CD4-positive, alpha-beta T cell (primary cell): Measurements from ENCODE around the gene RAD51B. TPM values are rescaled to one million over a fixed set of nuclear protein-coding genes. Genes with fewer than 3 reads are reported as not detected.

ENCODE experiments used
- ATAC-seq: fragments of 200-7000 bp; cut with Tn5 transposase; one replicate; pipeline ENCODE4 v1.10.0; 2022; ENCODE audit warnings: mild to moderate bottlenecking; ENCODE audit not compliant: poor library complexity
- CTCF ChIA-PET: fragments of 350-600 bp; sonication (Branson Sonifier 250); formaldehyde crosslinking; loops from one replicate; lab custom pipeline; 2021; ENCODE audit warnings: antibody characterized with exemption, inconsistent platforms; lab: Charles Lee
- POLR2A ChIA-PET: fragments of 350-600 bp; sonication (Branson Sonifier 250); formaldehyde crosslinking; loops from one replicate; lab custom pipeline; 2021; ENCODE audit warnings: antibody characterized with exemption, inconsistent platforms; lab: Charles Lee
- DNase-seq, 14 experiments: peaks; one replicate each; pipeline ENCODE4 v3.0.0-alpha.2; 2013 to 2020; ENCODE audit warnings: mixed read lengths in 2 of 14
- H3K27ac ChIP-seq, 2 donors: one replicate each; pipeline versions ENCODE4 v1.5.1 to v1.7.0; 2013; ENCODE audit warnings: low read length in 2 of 2, low read depth in 1 of 2, mild to moderate bottlenecking in 1 of 2
- H3K27me3 ChIP-seq, 2 experiments: 1 replicate in 1 of 2; 2 replicates in 1 of 2; pipeline versions ENCODE4 v1.6.1 to v1.7.0; 2013; ENCODE audit warnings: low read length in 2 of 2, control low read depth in 1 of 2, mild to moderate bottlenecking in 1 of 2, moderate library complexity in 1 of 2; ENCODE audit not compliant: insufficient read depth in 2 of 2, control insufficient read depth in 1 of 2
- H3K36me3 ChIP-seq: one replicate; pipeline ENCODE4 v1.6.1; 2013; ENCODE audit warnings: low read length, control low read depth; ENCODE audit not compliant: insufficient read depth
- H3K4me1 ChIP-seq: one replicate; pipeline ENCODE4 v1.6.1; 2013; ENCODE audit warnings: low read length, control low read depth; ENCODE audit not compliant: insufficient read depth
- H3K4me3 ChIP-seq: one replicate; pipeline ENCODE4 v1.5.1; 2013; ENCODE audit warnings: mild to moderate bottlenecking, low read length, moderate library complexity
- H3K9me3 ChIP-seq, 2 experiments: 1 replicate in 1 of 2; 2 replicates in 1 of 2; pipeline versions ENCODE4 v1.6.1 to v1.7.0; 2013; ENCODE audit warnings: low read length in 2 of 2, mild to moderate bottlenecking in 2 of 2, control low read depth in 1 of 2, moderate library complexity in 1 of 2; ENCODE audit not compliant: control insufficient read depth in 1 of 2, insufficient read depth in 1 of 2
- H3K27ac Mint-ChIP-seq: one replicate; pipeline ENCODE4 v1.8.0; 2020; ENCODE audit warnings: mixed read lengths
- H3K27me3 Mint-ChIP-seq: one replicate; pipeline ENCODE4 v1.8.0; 2021; ENCODE audit warnings: mixed read lengths
- H3K36me3 Mint-ChIP-seq: one replicate; pipeline ENCODE4 v1.8.0; 2021; ENCODE audit warnings: low read depth, mixed read lengths
- H3K4me1 Mint-ChIP-seq: one replicate; pipeline ENCODE4 v1.8.0; 2021; ENCODE audit warnings: low read depth, mixed read lengths
- H3K4me3 Mint-ChIP-seq: one replicate; pipeline ENCODE4 v1.8.0; 2020; ENCODE audit warnings: mild to moderate bottlenecking, mixed read lengths
- H3K9me3 Mint-ChIP-seq: one replicate; pipeline ENCODE4 v1.8.0; 2020; ENCODE audit warnings: mixed read lengths
- CTCF ChIP-seq: fragments of 200-600 bp; IDR thresholded peaks from one replicate; pipeline ENCODE4 v1.8.0; 2022; ENCODE audit warnings: antibody characterized with exemption, mild to moderate bottlenecking
- intact Hi-C, 2 experiments: fragments of 100-400 bp; cut with DNase I in 1 of 2; cut with micrococcal nuclease in 1 of 2; formaldehyde crosslinking; loops; one replicate each; pipeline versions ENCODE4 v1.15.1 to v1.9.0; 2023 to 2025; cut with DNase I, micrococcal nuclease
- total RNA-seq, 174 experiments: library from RNA in 2 of 174; stranded (reverse) in 2 of 174; gene quantifications; one replicate each; pipeline ENCODE4 v1.2.3 and lab custom pipeline; 2021 to 2026

The RAD51B gene
- total RNA-seq, 2 experiments from 2014 or later = 18.4 to 20.0 TPM

GRCh38 chr14:68775614-68776126, 956.1 kb downstream of the RAD51B start:
- peak overlapping the region; percentile 27 for H3K27ac Mint-ChIP-seq
- no peak overlapping the region for H3K4me3 Mint-ChIP-seq

GRCh38 chr14:68777644-68778043, 958.1 kb downstream of the RAD51B start:
- DNase-seq (no peak), ATAC-seq (no peak)
- no peaks in the 10 kb centered on the region for H3K36me3 Mint-ChIP-seq
- no peak overlapping the region for H3K4me3 Mint-ChIP-seq
- peaks cover 86% of the 10 kb centered on the region for H3K4me1 Mint-ChIP-seq
- intact Hi-C loops = no loop called here
- H3K9me3 Mint-ChIP-seq = no peaks in the 10 kb centered on the region
- Histone ChIP-seq H3K27me3 (no peaks in the 10 kb centered on the region), H3K27ac (no peak overlapping the region), H3K36me3 (no peaks in the 10 kb centered on the region), H3K9me3 (peaks cover 0 to 4% of the 10 kb centered on the region in 2 experiments), H3K4me3 (no peak overlapping the region), H3K4me1 (peaks cover 83% of the 10 kb centered on the region)
- no peaks in the 10 kb centered on the region for H3K27me3 Mint-ChIP-seq
- TF ChIP-seq CTCF = no peak
- peak overlapping the region; percentile 92 for H3K27ac Mint-ChIP-seq
- ChIA-PET POLR2A (interaction anchor here (5.0 to 7.9 kb wide), 3 partner anchors 13 to 270 kb away, joined by 69 to 230 read pairs (median 70); partner anchors contain the start of gene ZFP36L1), CTCF (interaction anchor here (0.7 kb wide), 1 partner anchor 58 kb away, joined by 6 read pairs; no protein-coding TSS in a partner anchor)

More at GRCh38 chr14:68775614-68776126, 956.1 kb downstream of the RAD51B start:
- no peak for TF ChIP-seq CTCF
- peaks cover 83% of the 10 kb centered on the region for H3K4me1 ChIP-seq
- intact Hi-C loops = no loop called here
- no peaks in the 10 kb centered on the region for H3K36me3 Mint-ChIP-seq
- no peaks in the 10 kb centered on the region for H3K27me3 ChIP-seq
- no peaks in the 10 kb centered on the region for H3K36me3 ChIP-seq
- ChIA-PET CTCF (no interaction called here), POLR2A (interaction anchor here (0.7 to 5.1 kb wide), 6 partner anchors 12 to 90 kb away, joined by 3 to 47 read pairs (median 4); partner anchors contain the start of gene ZFP36L1)
- H3K9me3 Mint-ChIP-seq = no peaks in the 10 kb centered on the region
- H3K9me3 ChIP-seq = peaks cover 0 to 4% of the 10 kb centered on the region in 2 experiments
- no peaks in the 10 kb centered on the region for H3K27me3 Mint-ChIP-seq
- no peak overlapping the region for H3K27ac ChIP-seq
- no peak overlapping the region for H3K4me3 ChIP-seq
- DNase-seq = peak in 1 of 14 experiments; percentile 24
- ATAC-seq = no peak
- peaks cover 87% of the 10 kb centered on the region for H3K4me1 Mint-ChIP-seq

Other genes with a start within 250 kb of the RAD51B start
- gene PIGH, start 219.5 kb upstream of the RAD51B start, total RNA-seq = 10 to 100 TPM; 66.0 to 69.7 TPM
- gene ARG2, start 199.9 kb upstream of the RAD51B start, total RNA-seq = 1 to 10 TPM; 3.7 to 3.9 TPM
- 10 to 100 TPM; 24.4 to 27.0 TPM for gene VTI1B, start 145.1 kb upstream of the RAD51B start, total RNA-seq
- 10 to 100 TPM; 13.6 to 14.2 TPM for gene RDH11, start 124.0 kb upstream of the RAD51B start, total RNA-seq
- not detected for gene RDH12, start 117.9 kb upstream of the RAD51B start, total RNA-seq
- 10 to 100 TPM; 20.5 to 23.2 TPM for gene ZFYVE26, start 3.2 kb upstream of the RAD51B start, total RNA-seq